ENCODE results near the gene NTM. TPM values are rescaled to one million over a fixed set of nuclear protein-coding genes. Genes with fewer than 3 reads are reported as not detected.

NTM gene
- total and polyA plus RNA-seq, 2 of the 8 experiments (the other 6 are each of a cell fraction or from before 2014, with no cell fraction given), result 13.4 to 20.0 TPM

GRCh38 chr11:131425285-131425684 is 54.9 kb downstream of the NTM start (continued):
- TF ChIP-seq CTCF (IDR thresholded peaks at IDR 0.05; ENCODE audit: control extremely low read depth in 1 of 3, insufficient read depth in 1 of 3, low read depth in 1 of 3, low read length in 3 of 3) (no peak), ATF3 (IDR thresholded peaks at IDR 0.05; ENCODE audit: insufficient read depth, low read depth, low read length) (no peak), KDM1A (IDR thresholded peaks at IDR 0.05; ENCODE audit: borderline replicate concordance, low read length) (no peak), MAFK (IDR thresholded peaks at IDR 0.05; ENCODE audit: low read depth, low read length) (no peak)
